Small intestine (tissue), 7 donors: ENCODE results near the gene GMFB. TPM values are rescaled to one million over a fixed set of nuclear protein-coding genes. Genes with fewer than 3 reads are reported as not detected.
A peak's percentile ranks its signal among the peaks of the same experiment; 100 is the strongest.

Source experiments
- DNase-seq, 2 donors: peaks; one replicate each; pipeline versions ENCODE4 v3.0.0 to v3.0.0-alpha.2; 2013
- FAIRE-seq: peaks from 2 replicates; lab custom pipeline; 2012; peaks lifted over from hg19 to GRCh38; lab: Jason Lieb, UNC
- H3K27ac ChIP-seq, 3 donors: one replicate each; pipeline ENCODE4 v1.5.1; 2013; ENCODE audit warnings: low read length in 2 of 3, mild to moderate bottlenecking in 2 of 3, control low read depth in 1 of 3, inconsistent platforms in 1 of 3, low read depth in 1 of 3, moderate library complexity in 1 of 3
- H3K27me3 ChIP-seq, 3 donors: one replicate each; pipeline ENCODE4 v1.6.1; 2013; ENCODE audit warnings: low read length in 3 of 3, inconsistent platforms in 1 of 3; ENCODE audit not compliant: control insufficient read depth in 3 of 3, insufficient read depth in 3 of 3
- H3K36me3 ChIP-seq, 3 donors: one replicate each; pipeline ENCODE4 v1.6.1; 2013; ENCODE audit warnings: low read length in 3 of 3, inconsistent platforms in 1 of 3, low read depth in 1 of 3, mild to moderate bottlenecking in 1 of 3, moderate library complexity in 1 of 3; ENCODE audit not compliant: control insufficient read depth in 3 of 3, insufficient read depth in 2 of 3
- H3K4me1 ChIP-seq, 3 donors: one replicate each; pipeline ENCODE4 v1.6.1; 2013; ENCODE audit warnings: low read length in 2 of 3, inconsistent platforms in 1 of 3, low read depth in 1 of 3, mild to moderate bottlenecking in 1 of 3, moderate library complexity in 1 of 3; ENCODE audit not compliant: control insufficient read depth in 3 of 3, insufficient read depth in 2 of 3
- H3K4me3 ChIP-seq, 3 donors: one replicate each; pipeline ENCODE4 v1.5.1; 2013; ENCODE audit warnings: low read length in 3 of 3, control low read depth in 1 of 3, inconsistent platforms in 1 of 3, low read depth in 1 of 3, mild to moderate bottlenecking in 1 of 3, moderate library complexity in 1 of 3
- H3K9me3 ChIP-seq, 2 donors: one replicate each; pipeline ENCODE4 v1.6.1; 2013; ENCODE audit warnings: low read depth in 1 of 2, low read length in 1 of 2; ENCODE audit not compliant: control insufficient read depth in 2 of 2, insufficient read depth in 1 of 2
- WGBS, 3 donors: extraction: QIAGEN DNeasy Blood & Tissue Kit; methylation state at CpG; one replicate each; pipeline ENCODE4 v1.1.7; 2013; 5-methylcytosine and 5-hydroxymethylcytosine counted together
- polyA plus RNA-seq, 4 donors: library from polyadenylated mRNA; stranded (reverse) in 3 of 4; unstranded in 1 of 4; fragments of 200-250 nt in 3 of 4; fragments of 120-200 nt in 1 of 4; gene quantifications; one replicate each; pipeline versions ENCODE4 v1.2.1 to v1.2.3, GENCODE V29; 2013
- donor health status: healthy with polysubstance abuse.
- donor health status: control.
- donor health status: control.
- donor health status: Bipolar disorder and iron deficiency.
- donor health status: healthy.

GMFB gene
- polyA plus RNA-seq, 4 donors, result 25.9 to 51.6 (median 33.5) TPM

GRCh38 chr14:54425537-54426274 is 63.1 kb downstream of the GMFB start:
- no peak for FAIRE-seq
- Histone ChIP-seq H3K4me3 (no peak overlapping the region), H3K36me3 (peaks cover 6 to 13% (median 10%) of the 10 kb centered on the region in 3 donors), H3K27ac (no peak overlapping the region), H3K9me3 (no peaks in the 10 kb centered on the region), H3K4me1 (peaks cover 0 to 4% (median 0%) of the 10 kb centered on the region in 3 donors), H3K27me3 (no peaks in the 10 kb centered on the region)
- 75 to 91% (median 85%) methylated on average over 3 of the region's 3 CpGs for WGBS, 3 donors
- no peak for DNase-seq

- Histone ChIP-seq H3K27me3 (no peaks in the 10 kb centered on the region), H3K4me3 (no peak overlapping the region), H3K27ac (no peak overlapping the region), H3K36me3 (peaks cover 6 to 12% (median 10%) of the 10 kb centered on the region in 3 donors), H3K4me1 (peaks cover 0 to 4% (median 0%) of the 10 kb centered on the region in 3 donors), H3K9me3 (no peaks in the 10 kb centered on the region)
- WGBS, 3 donors, result 39 to 71% (median 56%) methylated on average over 2 of the region's 2 CpGs
- FAIRE-seq, result no peak
- DNase-seq, result peak in 1 of 2 donors; percentile 32
Observed at GRCh38 chr14:54425068-54425467, 63.7 kb downstream of the GMFB start.

Other genes with a start within 250 kb of the GMFB start
- 10 to 100 TPM in 3 of 4 donors, 1 to 10 TPM in 1; 2.2 to 56.3 (median 13.2) TPM for gene CDKN3, start 92.0 kb downstream of the GMFB start, polyA plus RNA-seq
- 100 to 1,000 TPM in 3 of 4 donors, 10 to 100 TPM in 1; 70.7 to 203 (median 163) TPM for gene CNIH1, start 47.6 kb downstream of the GMFB start, polyA plus RNA-seq
- gene CGRRF1, start 20.9 kb upstream of the GMFB start, polyA plus RNA-seq, result 10 to 100 TPM; 11.9 to 16.5 (median 15.6) TPM
- gene SAMD4A, start 78.1 kb upstream of the GMFB start, polyA plus RNA-seq, result 1 to 10 TPM; 2.7 to 9.6 (median 3.5) TPM